BJ (cell line): ENCODE data around the gene IL18BP. TPM values are rescaled to one million over a fixed set of nuclear protein-coding genes. Genes with fewer than 3 reads are reported as not detected.

Experiments used
- CTCF ChIA-PET: fragments of 350-600 bp; formaldehyde crosslinking; extraction: SDS; loops from one replicate; lab custom pipeline; 2021; ENCODE audit warnings: antibody characterized with exemption, inconsistent platforms; lab: Yijun Ruan, JAX
- POLR2A ChIA-PET: fragments of 300-600 bp; sonication (Branson Sonifier 250); formaldehyde crosslinking; extraction: SDS; loops from one replicate; lab custom pipeline; 2021; ENCODE audit warnings: antibody characterized with exemption; lab: Charles Lee
- DNase-seq: peaks from one replicate; pipeline ENCODE4 v3.0.0-alpha.2; 2011; ENCODE audit warnings: low read depth
- H3K27me3 ChIP-seq: 2 replicates; pipeline ENCODE4 v1.6.0; 2011; ENCODE audit warnings: low read length; ENCODE audit not compliant: control insufficient read depth, insufficient read depth
- H3K36me3 ChIP-seq: 2 replicates; pipeline ENCODE4 v1.5.1; 2011; ENCODE audit warnings: low read length; ENCODE audit not compliant: control insufficient read depth, insufficient read depth
- H3K4me3 ChIP-seq: 2 replicates; pipeline ENCODE4 v1.5.1; 2011; ENCODE audit warnings: low read depth, mild to moderate bottlenecking, control low read depth, low read length
- polyA plus RNA-seq: library from polyadenylated mRNA; depleted of rRNA; stranded (reverse); fragments of >200 nt; gene quantifications from 2 replicates; pipeline ENCODE4 v1.2.3, GENCODE V29; 2011
- TF ChIP-seq, protein P1 (sequence below): IDR thresholded peaks from 2 replicates; pipeline ENCODE4 v1.5.1; 2011; ENCODE audit warnings: low read depth, mild to moderate bottlenecking, control low read depth, inconsistent platforms, low read length, moderate library complexity; ENCODE audit not compliant: insufficient read depth

The IL18BP gene
- polyA plus RNA-seq, 1 experiment = 3.2 TPM

GRCh38 chr11:72010529-72011233, 12.0 kb downstream of the IL18BP start:
- H3K4me3 ChIP-seq = no peak overlapping the region
- no peak for DNase-seq
- CTCF ChIA-PET = interaction anchor here (0.6 to 1.7 kb wide), 4 partner anchors 16 to 1201 kb away, joined by 3 to 4 read pairs (median 3); no protein-coding TSS in a partner anchor
- peaks cover 84% of the 10 kb centered on the region for H3K36me3 ChIP-seq
- POLR2A ChIA-PET = no interaction called here
- H3K27me3 ChIP-seq = no peaks in the 10 kb centered on the region
- TF ChIP-seq, protein P1, sequence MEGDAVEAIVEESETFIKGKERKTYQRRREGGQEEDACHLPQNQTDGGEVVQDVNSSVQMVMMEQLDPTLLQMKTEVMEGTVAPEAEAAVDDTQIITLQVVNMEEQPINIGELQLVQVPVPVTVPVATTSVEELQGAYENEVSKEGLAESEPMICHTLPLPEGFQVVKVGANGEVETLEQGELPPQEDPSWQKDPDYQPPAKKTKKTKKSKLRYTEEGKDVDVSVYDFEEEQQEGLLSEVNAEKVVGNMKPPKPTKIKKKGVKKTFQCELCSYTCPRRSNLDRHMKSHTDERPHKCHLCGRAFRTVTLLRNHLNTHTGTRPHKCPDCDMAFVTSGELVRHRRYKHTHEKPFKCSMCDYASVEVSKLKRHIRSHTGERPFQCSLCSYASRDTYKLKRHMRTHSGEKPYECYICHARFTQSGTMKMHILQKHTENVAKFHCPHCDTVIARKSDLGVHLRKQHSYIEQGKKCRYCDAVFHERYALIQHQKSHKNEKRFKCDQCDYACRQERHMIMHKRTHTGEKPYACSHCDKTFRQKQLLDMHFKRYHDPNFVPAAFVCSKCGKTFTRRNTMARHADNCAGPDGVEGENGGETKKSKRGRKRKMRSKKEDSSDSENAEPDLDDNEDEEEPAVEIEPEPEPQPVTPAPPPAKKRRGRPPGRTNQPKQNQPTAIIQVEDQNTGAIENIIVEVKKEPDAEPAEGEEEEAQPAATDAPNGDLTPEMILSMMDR = no peak

DNA sequence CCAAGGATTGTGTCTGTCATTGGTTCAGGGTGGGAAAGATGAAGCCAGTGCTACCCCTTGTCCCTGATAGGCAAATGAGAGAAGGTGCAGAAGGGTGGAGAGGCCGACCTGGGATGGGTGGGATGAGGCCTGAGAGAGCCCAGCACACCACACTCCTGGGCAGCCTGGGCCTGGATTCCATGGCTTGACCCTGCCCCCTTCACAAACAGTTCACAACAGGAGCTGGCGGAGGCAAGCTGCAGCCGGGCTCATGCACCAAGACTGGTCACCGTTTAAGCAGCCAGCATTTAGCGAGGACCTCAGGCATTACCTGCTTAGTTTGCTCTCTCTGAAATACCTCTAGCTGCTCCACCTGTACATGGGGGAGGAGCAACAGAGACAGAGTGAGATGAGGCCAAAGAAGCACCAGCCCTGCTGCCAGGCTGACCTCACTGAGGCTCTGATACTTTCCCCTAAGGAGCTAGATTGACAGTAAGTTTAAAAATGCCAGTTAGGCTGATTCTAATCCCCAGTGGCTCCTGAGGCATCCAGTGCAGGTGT, 13.5 kb downstream of the IL18BP start:
- TF ChIP-seq, protein P1 = no peak
- DNase-seq = no peak
- CTCF ChIA-PET = interaction anchor here (0.9 to 5.8 kb wide), 3 partner anchors 12 to 170 kb away, joined by 3 to 47 read pairs (median 5); no protein-coding TSS in a partner anchor
- H3K27me3 ChIP-seq = no peaks in the 10 kb centered on the region
- POLR2A ChIA-PET = no interaction called here
- H3K36me3 ChIP-seq = peaks cover 85% of the 10 kb centered on the region
- no peak overlapping the region for H3K4me3 ChIP-seq

- ChIA-PET POLR2A (no interaction called here), CTCF (interaction anchor here (0.9 to 5.8 kb wide), 8 partner anchors 8 to 418 kb away, joined by 3 to 47 read pairs (median 4); no protein-coding TSS in a partner anchor)
- peak; percentile 33 for DNase-seq
- Histone ChIP-seq H3K4me3 (no peak overlapping the region), H3K36me3 (peaks cover 84% of the 10 kb centered on the region), H3K27me3 (no peaks in the 10 kb centered on the region)
- TF ChIP-seq, protein P1 = no peak
Observed at GRCh38 chr11:72012897-72013721, 14.4 kb downstream of the IL18BP start.

GRCh38 chr11:72013765-72014711, 15.3 kb downstream of the IL18BP start:
- no peaks in the 10 kb centered on the region for H3K27me3 ChIP-seq
- CTCF ChIA-PET = interaction anchor here (0.9 to 5.8 kb wide), 8 partner anchors 9 to 417 kb away, joined by 3 to 47 read pairs (median 12); no protein-coding TSS in a partner anchor
- peaks cover 88% of the 10 kb centered on the region for H3K36me3 ChIP-seq
- POLR2A ChIA-PET = no interaction called here
- TF ChIP-seq, protein P1 = no peak
- H3K4me3 ChIP-seq = no peak overlapping the region
- no peak for DNase-seq
